Karpas-422 (cell line): ENCODE results near the gene GALNTL6. TPM values are rescaled to one million over a fixed set of nuclear protein-coding genes. Genes with fewer than 3 reads are reported as not detected.

Source experiments
- DNase-seq: peaks from one replicate; pipeline ENCODE4 v3.0.0-alpha.2; 2015
- H2AFZ ChIP-seq: fragments of 200-600 bp; sonication (generic); 2 replicates; pipeline ENCODE4 v1.6.1; 2014; ENCODE audit warnings: antibody characterized with exemption, low read length, mixed read lengths
- H3K27ac ChIP-seq: fragments of 200-600 bp; sonication (generic); 2 replicates; pipeline ENCODE4 v1.5.1; 2014; ENCODE audit warnings: mild to moderate bottlenecking, low read length, moderate library complexity
- H3K27me3 ChIP-seq: fragments of 200-600 bp; sonication (generic); 2 replicates; pipeline ENCODE4 v1.6.1; 2014; ENCODE audit warnings: low read length, mixed read lengths
- H3K36me3 ChIP-seq: fragments of 200-600 bp; sonication (generic); 2 replicates; pipeline ENCODE4 v1.6.1; 2014; ENCODE audit warnings: low read length, mixed read lengths; ENCODE audit not compliant: insufficient read depth
- H3K4me1 ChIP-seq: fragments of 200-600 bp; sonication (generic); 2 replicates; pipeline ENCODE4 v1.6.1; 2014; ENCODE audit warnings: mild to moderate bottlenecking, low read length, mixed read lengths
- H3K4me2 ChIP-seq: fragments of 200-600 bp; sonication (generic); 2 replicates; pipeline ENCODE4 v1.6.1; 2014; ENCODE audit warnings: low read length, low read depth, mild to moderate bottlenecking; ENCODE audit not compliant: poor library complexity, severe bottlenecking
- H3K4me3 ChIP-seq: fragments of 200-600 bp; sonication (generic); 2 replicates; pipeline ENCODE4 v1.5.1; 2014; ENCODE audit warnings: mild to moderate bottlenecking, antibody characterized with exemption, low read length, mixed read lengths
- H3K79me2 ChIP-seq: fragments of 200-600 bp; sonication (generic); 2 replicates; pipeline ENCODE4 v1.6.1; 2014; ENCODE audit warnings: mild to moderate bottlenecking, low read length, mixed read lengths
- H3K9ac ChIP-seq: fragments of 200-600 bp; sonication (generic); 2 replicates; pipeline ENCODE4 v1.6.0; 2014; ENCODE audit warnings: low read length
- H3K9me2 ChIP-seq: fragments of 200-600 bp; sonication (generic), shearing (Covaris generic); replicated peaks from 2 replicates; pipeline ENCODE4 v1.6.0; 2014; ENCODE audit warnings: mild to moderate bottlenecking, low read length, moderate library complexity; ENCODE audit not compliant: insufficient read depth
- H3K9me3 ChIP-seq: fragments of 300-700, 200-600 bp; sonication (generic); 2 replicates; pipeline ENCODE4 v1.6.1; 2014; ENCODE audit warnings: low read length, mixed read lengths
- H4K20me1 ChIP-seq: fragments of 200-600 bp; sonication (generic); 2 replicates; pipeline ENCODE4 v1.6.1; 2014; ENCODE audit warnings: mild to moderate bottlenecking, antibody characterized with exemption, low read length, low read depth; ENCODE audit not compliant: insufficient read depth
- total RNA-seq: library from RNA; depleted of rRNA; stranded (reverse); fragments of >200 nt; shearing (Covaris generic); gene quantifications from 2 replicates; pipeline ENCODE4 v1.2.3, GENCODE V29; 2014; ENCODE audit warnings: low replicate concordance

Gene GALNTL6
- total RNA-seq, 1 experiment from 2014 or later = not detected

DNA sequence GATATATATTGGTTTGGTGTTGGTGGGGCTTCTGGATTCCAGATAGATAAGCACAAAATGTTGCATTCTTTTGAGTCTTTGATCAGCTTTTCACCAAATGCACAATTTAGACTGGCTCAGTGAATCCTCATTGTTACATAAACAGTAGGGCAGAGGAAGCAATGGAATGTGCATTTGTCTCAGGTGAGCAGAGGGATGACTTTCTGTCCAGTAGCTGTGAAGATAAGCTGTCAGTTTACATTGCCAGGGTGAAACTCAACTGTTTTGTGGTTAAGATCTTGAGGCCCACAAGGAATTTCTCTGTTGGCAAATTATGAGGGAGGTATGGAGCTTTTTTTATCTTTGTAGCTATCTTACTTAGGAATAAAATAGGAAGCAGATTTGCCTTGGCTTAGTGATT, 168.0 kb downstream of the GALNTL6 start:
- DNase-seq = no peak
- Histone ChIP-seq H3K27ac (no peak overlapping the region), H3K9me2 (no peaks in the 10 kb centered on the region), H3K27me3 (no peaks in the 10 kb centered on the region), H3K4me1 (no peaks in the 10 kb centered on the region), H3K79me2 (no peaks in the 10 kb centered on the region), H3K36me3 (no peaks in the 10 kb centered on the region), H3K4me3 (no peak overlapping the region), H4K20me1 (no peaks in the 10 kb centered on the region), H3K4me2 (no peak overlapping the region), H3K9ac (no peak overlapping the region), H2AFZ (no peak overlapping the region), H3K9me3 (no peaks in the 10 kb centered on the region)

DNA sequence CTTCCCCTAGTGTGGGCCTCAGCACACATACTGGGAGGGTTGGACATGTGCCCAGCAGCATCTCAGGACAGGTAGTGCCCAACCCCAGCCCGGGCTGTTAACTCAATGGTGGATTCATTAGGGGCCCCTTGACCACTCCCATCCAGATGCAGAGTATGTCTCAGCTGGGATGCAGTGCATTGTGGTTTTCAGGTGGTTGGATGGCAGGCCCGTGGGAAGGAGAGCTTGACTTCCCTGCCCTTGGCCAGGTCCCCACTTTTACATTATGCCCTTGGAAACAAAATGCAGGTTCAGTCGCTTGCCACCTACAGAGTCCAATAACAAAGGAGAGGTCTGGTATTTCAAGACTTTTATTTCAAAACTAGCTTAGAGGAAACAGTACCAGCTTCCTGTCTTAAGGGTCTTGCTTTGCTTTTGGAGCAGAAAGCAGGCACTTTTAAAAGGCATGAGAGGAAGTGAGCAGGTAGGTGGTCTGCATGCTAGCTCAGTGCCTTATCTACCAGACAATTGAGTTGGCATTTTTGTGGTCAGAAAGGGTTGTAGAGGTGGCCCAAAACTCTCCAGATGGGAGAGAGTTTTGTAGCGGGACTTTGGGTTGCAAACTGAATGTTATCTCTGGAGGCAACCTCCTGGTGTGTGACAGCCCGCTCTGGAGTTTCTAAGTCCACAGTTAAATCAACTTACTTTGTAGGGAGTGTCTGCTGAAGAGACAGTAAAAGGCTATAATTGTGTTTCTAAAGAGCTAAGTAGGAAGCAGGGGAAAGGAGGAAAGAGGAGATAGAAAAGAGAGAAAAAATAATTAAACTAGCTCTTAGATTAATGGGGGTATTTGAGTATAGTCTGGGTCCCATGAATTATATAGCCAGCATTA, 171.0 kb downstream of the GALNTL6 start:
- Histone ChIP-seq H3K27me3 (no peaks in the 10 kb centered on the region), H4K20me1 (no peaks in the 10 kb centered on the region), H3K4me2 (no peak overlapping the region), H3K27ac (no peak overlapping the region), H3K4me3 (no peak overlapping the region), H3K4me1 (no peaks in the 10 kb centered on the region), H3K9me3 (no peaks in the 10 kb centered on the region), H3K9me2 (no peaks in the 10 kb centered on the region), H3K36me3 (no peaks in the 10 kb centered on the region), H3K9ac (no peak overlapping the region), H2AFZ (no peak overlapping the region), H3K79me2 (no peaks in the 10 kb centered on the region)
- DNase-seq = no peak

DNA sequence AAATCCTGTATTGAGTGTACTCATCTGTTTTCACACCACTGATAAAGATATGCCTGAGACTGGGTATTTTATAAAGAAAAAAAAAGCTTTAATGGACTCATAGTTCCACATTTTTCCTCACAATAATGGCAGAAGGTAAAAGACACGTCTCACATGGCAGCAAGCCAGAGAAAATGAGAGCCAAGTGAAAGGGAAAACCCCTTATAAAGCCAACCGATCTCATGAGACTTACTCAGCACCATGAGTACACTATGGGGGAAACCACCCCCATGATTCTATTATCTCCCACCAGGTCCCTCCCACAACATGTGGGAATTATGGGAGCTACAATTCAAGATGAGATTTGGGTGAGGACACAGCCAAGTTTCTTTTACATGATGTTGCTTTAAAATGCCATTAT, 171.9 kb downstream of the GALNTL6 start:
- Histone ChIP-seq H3K9me2 (no peaks in the 10 kb centered on the region), H3K4me1 (no peaks in the 10 kb centered on the region), H3K9ac (no peak overlapping the region), H3K36me3 (no peaks in the 10 kb centered on the region), H3K27me3 (no peaks in the 10 kb centered on the region), H3K9me3 (no peaks in the 10 kb centered on the region), H3K79me2 (no peaks in the 10 kb centered on the region), H3K4me2 (no peak overlapping the region), H3K27ac (no peak overlapping the region), H3K4me3 (no peak overlapping the region), H4K20me1 (no peaks in the 10 kb centered on the region), H2AFZ (no peak overlapping the region)
- DNase-seq = no peak

DNA sequence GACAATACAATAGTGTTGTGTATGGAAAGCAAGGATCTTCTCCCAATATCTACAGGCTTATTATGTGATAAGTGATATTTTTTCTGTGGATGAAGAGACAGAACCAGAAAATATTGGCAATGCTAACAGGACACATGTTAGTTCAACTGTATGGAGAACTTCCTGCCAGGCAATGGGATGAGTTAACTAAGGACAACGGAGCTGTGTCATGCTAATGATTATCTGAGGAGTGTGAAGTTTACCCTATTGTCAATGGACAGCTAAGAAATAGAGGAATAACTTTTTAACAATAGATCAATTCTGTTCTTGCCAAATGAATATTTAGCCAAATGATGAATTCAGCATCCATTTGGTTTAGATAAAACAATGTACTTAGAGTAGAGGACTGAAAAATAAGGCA, 180.0 kb downstream of the GALNTL6 start:
- Histone ChIP-seq H3K4me3 (no peak overlapping the region), H3K9me2 (no peaks in the 10 kb centered on the region), H3K4me1 (no peaks in the 10 kb centered on the region), H3K27me3 (no peaks in the 10 kb centered on the region), H3K27ac (no peak overlapping the region), H3K4me2 (no peak overlapping the region), H2AFZ (no peak overlapping the region), H4K20me1 (no peaks in the 10 kb centered on the region), H3K9me3 (no peaks in the 10 kb centered on the region), H3K9ac (no peak overlapping the region), H3K36me3 (no peaks in the 10 kb centered on the region), H3K79me2 (no peaks in the 10 kb centered on the region)
- DNase-seq = no peak

DNA sequence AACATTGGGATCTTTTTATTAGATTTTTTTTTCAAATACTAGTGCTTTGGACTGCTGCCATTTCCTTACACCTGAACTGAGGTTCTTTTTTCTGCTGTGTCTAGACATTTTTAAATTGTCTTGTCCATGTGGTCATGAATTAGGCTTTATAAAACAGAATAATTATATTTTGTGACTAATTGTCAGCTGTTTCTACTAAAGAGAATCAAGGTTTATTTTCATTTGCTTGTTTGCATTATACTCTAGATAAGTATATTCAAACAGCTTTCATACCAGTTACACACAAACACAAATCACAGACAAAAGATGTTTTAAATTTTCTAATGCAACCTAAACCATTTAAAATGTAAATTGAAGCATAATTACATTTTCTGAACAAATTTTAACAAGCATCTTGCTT, 194.7 kb downstream of the GALNTL6 start:
- no peaks in the 10 kb centered on the region for H4K20me1 ChIP-seq
- H3K27ac ChIP-seq = no peak overlapping the region
- H3K4me1 ChIP-seq = no peaks in the 10 kb centered on the region
- DNase-seq = no peak
- no peak overlapping the region for H3K4me2 ChIP-seq
- H3K4me3 ChIP-seq = no peak overlapping the region
- H3K9me2 ChIP-seq = no peaks in the 10 kb centered on the region
- no peak overlapping the region for H3K9ac ChIP-seq
- H2AFZ ChIP-seq = no peak overlapping the region
- H3K36me3 ChIP-seq = no peaks in the 10 kb centered on the region
- no peaks in the 10 kb centered on the region for H3K27me3 ChIP-seq
- no peaks in the 10 kb centered on the region for H3K79me2 ChIP-seq
- no peaks in the 10 kb centered on the region for H3K9me3 ChIP-seq

DNA sequence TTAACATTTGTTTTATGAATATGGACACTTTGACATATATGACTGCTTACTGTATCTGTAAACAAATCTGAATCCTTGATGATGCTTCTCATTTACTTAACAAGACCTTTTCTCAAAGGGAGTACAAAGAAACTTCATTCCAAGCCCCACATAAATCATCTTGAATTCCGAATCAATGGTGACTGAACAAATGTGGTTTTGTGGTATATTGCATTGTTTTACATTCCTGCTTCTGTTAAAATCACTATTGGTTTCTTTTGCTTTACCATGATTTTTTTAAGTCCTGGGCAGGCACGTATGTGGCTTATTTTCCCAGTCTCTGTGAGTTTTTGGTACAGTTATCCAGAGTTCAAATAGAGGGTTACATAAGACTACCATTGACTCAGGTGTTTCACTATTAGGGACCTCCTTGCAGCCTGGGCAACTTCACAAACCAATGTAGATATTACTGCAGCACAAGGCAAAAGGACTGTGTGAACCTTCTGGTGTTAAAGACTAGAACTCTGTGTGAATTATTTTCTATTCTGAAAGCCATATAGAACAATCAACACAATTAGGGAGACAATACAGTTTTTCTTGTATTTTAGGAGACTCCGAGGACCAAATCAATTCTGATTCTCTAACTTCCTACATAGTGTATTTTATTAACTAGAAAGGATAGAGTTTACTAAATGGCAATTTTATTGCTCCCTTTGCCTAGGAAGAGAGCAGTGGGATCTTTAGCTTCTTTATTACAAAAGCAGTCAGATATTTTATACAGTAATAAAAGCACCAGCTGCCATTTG, 196.4 kb downstream of the GALNTL6 start:
- Histone ChIP-seq H3K27me3 (no peaks in the 10 kb centered on the region), H4K20me1 (no peaks in the 10 kb centered on the region), H3K9ac (no peak overlapping the region)

DNA sequence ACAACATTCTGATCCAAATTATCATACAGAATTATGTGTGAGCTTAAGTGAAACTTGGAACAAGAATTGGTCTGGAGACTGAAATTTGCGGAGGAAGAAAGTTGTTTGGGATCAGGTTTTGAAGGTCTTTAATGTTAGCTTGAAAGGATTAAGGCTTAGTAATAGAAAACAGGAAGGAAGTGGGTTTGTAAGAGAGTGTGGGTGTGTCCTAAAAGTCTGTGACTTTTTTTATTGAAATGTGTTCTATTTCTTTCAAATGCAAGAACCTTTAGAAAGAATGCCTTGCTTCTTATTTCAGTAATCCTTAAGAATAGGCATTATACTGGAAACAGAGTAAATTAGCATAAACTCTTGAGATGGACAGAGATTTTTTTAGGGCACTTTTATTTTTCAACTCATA, 198.0 kb downstream of the GALNTL6 start:
- H3K79me2 ChIP-seq = no peaks in the 10 kb centered on the region
- H4K20me1 ChIP-seq = no peaks in the 10 kb centered on the region
- H3K9me2 ChIP-seq = no peaks in the 10 kb centered on the region
- no peaks in the 10 kb centered on the region for H3K9me3 ChIP-seq
- H3K27me3 ChIP-seq = no peaks in the 10 kb centered on the region
- no peak overlapping the region for H3K27ac ChIP-seq
- DNase-seq = no peak
- no peaks in the 10 kb centered on the region for H3K36me3 ChIP-seq
- no peak overlapping the region for H3K9ac ChIP-seq
- no peak overlapping the region for H2AFZ ChIP-seq
- no peak overlapping the region for H3K4me2 ChIP-seq
- no peaks in the 10 kb centered on the region for H3K4me1 ChIP-seq
- no peak overlapping the region for H3K4me3 ChIP-seq

More for the DNA sequence above, 196.4 kb downstream of the GALNTL6 start:
- no peak overlapping the region for H3K4me3 ChIP-seq
- H3K9me3 ChIP-seq = no peaks in the 10 kb centered on the region
- no peak overlapping the region for H3K4me2 ChIP-seq
- DNase-seq = no peak
- no peak overlapping the region for H2AFZ ChIP-seq
- no peak overlapping the region for H3K27ac ChIP-seq
- no peaks in the 10 kb centered on the region for H3K9me2 ChIP-seq
- H3K36me3 ChIP-seq = no peaks in the 10 kb centered on the region
- H3K79me2 ChIP-seq = no peaks in the 10 kb centered on the region
- H3K4me1 ChIP-seq = no peaks in the 10 kb centered on the region

DNA sequence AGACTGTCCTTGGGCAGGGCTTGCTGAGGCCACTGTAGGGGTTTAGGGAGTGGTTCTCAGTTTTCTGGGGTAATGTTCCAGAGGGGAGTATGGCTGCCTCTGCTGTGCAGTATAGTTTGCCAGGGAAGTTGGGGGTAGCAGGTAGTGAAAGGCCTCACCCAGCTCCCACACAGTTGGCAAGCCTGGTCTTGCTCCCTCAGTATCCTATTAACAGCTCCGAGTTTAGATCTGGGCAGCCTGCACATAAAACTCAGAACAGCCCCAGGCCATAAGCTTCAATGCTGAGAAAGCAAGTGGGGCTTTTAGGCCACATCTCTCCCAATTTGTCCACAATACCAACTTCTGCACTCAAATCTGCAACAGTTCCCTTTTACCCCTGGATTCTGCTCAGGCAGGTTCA, 205.2 kb downstream of the GALNTL6 start:
- Histone ChIP-seq H3K9me2 (no peaks in the 10 kb centered on the region), H3K27me3 (no peaks in the 10 kb centered on the region), H3K36me3 (no peaks in the 10 kb centered on the region), H3K4me2 (no peak overlapping the region), H4K20me1 (no peaks in the 10 kb centered on the region), H3K4me1 (no peaks in the 10 kb centered on the region), H3K4me3 (no peak overlapping the region), H2AFZ (no peak overlapping the region), H3K9ac (no peak overlapping the region), H3K79me2 (no peaks in the 10 kb centered on the region), H3K27ac (no peak overlapping the region), H3K9me3 (no peaks in the 10 kb centered on the region)
- no peak for DNase-seq
